ENCODE data around the gene AHNAK2. TPM values are rescaled to one million over a fixed set of nuclear protein-coding genes. Genes with fewer than 3 reads are reported as not detected.

Gene AHNAK2
- total RNA-seq, 1 experiment from 2014 or later = 10.4 TPM

GRCh38 chr14:104887623-104888488 lies 90.3 kb downstream of the AHNAK2 start:
- DNase-seq (ENCODE audit: low read depth) = peak; percentile 2

Other genes starting within 250 kb of the AHNAK2 start
- 525 and 582 TPM in 2 replicates for gene SIVA1, start 225.2 kb downstream of the AHNAK2 start, total RNA-seq (2014; rRNA removed; shearing (Covaris generic))
- 125 and 141 TPM in 2 replicates for gene AKT1, start 182.6 kb downstream of the AHNAK2 start, total RNA-seq (2014; rRNA removed; shearing (Covaris generic))
- gene ZBTB42, start 177.3 kb downstream of the AHNAK2 start, total RNA-seq (2014; rRNA removed; shearing (Covaris generic)) = 2.4 and 2.9 TPM in 2 replicates
- 13.5 and 16.7 TPM in 2 replicates for gene CEP170B, start 113.1 kb downstream of the AHNAK2 start, total RNA-seq (2014; rRNA removed; shearing (Covaris generic))
- not detected in 2 replicates for gene PLD4, start 53.5 kb downstream of the AHNAK2 start, total RNA-seq (2014; rRNA removed; shearing (Covaris generic))
- gene CLBA1, start 7.4 kb upstream of the AHNAK2 start, total RNA-seq (2014; rRNA removed; shearing (Covaris generic)) = 6.5 and 8.4 TPM in 2 replicates
- 79.0 and 86.9 TPM in 2 replicates for gene CDCA4, start 42.7 kb upstream of the AHNAK2 start, total RNA-seq (2014; rRNA removed; shearing (Covaris generic))
- gene GPR132, start 87.1 kb upstream of the AHNAK2 start, total RNA-seq (2014; rRNA removed; shearing (Covaris generic)) = 3.3 and 5.1 TPM in 2 replicates
- 5.1 and 6.3 TPM in 2 replicates for gene JAG2, start 190.4 kb upstream of the AHNAK2 start, total RNA-seq (2014; rRNA removed; shearing (Covaris generic))
- 18.3 and 41.4 TPM in 2 replicates for gene NUDT14, start 202.9 kb upstream of the AHNAK2 start, total RNA-seq (2014; rRNA removed; shearing (Covaris generic))

Data from Daoy (cell line).